HG02943 (cell line): ENCODE results near the gene CDKAL1.

Experiments used
- ATAC-seq: cut with Tn5 transposase; IDR thresholded peaks from one replicate; pipeline ENCODE4 v1.9.1; 2021; ENCODE audit warnings: mild to moderate bottlenecking, low read depth, moderate library complexity; ENCODE audit not compliant: unreplicated experiment

Gene CDKAL1

DNA sequence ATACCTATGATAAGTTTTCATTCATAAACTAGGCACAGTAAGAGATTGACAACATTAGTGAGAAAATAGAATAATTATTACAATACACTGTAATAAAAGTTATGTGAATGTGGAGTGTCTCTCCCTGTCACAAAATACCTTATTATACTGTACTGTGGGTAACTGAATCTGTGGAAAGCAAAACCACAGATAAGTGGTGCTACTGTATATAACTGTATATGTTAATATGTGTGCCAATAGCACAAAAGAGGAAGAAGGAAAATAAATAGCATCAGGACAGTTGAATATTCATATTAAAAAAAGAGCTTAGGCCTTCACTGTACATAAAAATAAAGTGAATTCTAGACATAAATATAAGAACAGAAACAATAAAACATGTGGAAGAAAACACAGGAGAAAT is 243.5 kb downstream of the CDKAL1 start:
- no peak for ATAC-seq

DNA sequence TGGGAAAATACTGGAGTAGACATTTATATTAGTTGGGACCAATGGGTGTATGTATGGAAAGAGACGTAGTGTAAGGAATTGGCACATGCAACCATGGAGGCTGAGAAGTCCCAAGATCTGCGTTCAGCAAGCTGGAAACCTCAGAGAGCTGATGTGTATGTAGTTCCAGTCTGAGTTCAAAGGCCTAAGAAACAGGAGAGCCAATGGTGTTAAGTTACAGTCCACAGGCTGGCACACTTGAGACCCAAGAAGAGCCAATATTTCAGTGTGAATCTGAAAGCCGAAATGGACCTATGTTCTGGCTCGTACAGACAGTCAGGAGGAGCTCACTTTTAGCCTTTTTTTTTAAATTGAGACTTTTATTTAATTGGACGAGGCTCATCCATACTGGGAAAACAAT is 244.2 kb downstream of the CDKAL1 start:
- no peak for ATAC-seq

DNA sequence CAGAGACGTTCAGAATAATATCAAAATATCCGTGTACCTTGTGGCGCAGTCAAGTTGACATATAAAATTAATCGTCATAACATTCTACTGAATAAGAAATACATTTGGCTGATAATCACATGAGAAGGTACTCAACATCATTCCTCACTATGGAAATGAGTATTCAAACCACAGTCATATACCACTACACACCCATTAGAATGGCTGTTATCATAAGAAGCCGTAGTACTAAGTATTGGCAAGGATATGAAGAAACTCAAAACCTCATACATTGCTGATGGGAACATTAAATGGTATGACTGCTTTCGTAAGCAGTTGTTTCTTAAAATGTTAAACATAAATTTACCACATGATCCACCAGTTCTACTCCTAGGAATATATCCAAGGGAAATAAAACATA is 244.7 kb downstream of the CDKAL1 start:
- no peak for ATAC-seq

DNA sequence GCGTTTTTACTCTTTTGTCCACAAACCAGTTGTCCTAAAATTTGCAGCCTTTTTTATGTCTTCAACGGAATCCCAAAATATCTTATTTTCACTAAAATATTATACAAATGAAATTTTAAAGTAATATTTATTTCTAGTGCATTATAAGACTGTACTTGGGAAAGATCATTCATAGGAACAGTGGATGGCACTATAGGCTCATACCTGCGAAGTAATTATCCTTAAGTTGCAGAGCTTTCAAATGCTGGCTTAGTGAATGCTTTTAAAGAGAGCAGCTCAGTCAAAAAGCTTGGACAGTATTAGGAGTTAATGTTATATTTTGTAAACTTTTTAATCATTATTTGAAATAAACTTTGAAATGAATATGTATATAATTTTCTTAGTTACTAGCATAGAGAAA is 254.9 kb downstream of the CDKAL1 start:
- ATAC-seq = no peak

DNA sequence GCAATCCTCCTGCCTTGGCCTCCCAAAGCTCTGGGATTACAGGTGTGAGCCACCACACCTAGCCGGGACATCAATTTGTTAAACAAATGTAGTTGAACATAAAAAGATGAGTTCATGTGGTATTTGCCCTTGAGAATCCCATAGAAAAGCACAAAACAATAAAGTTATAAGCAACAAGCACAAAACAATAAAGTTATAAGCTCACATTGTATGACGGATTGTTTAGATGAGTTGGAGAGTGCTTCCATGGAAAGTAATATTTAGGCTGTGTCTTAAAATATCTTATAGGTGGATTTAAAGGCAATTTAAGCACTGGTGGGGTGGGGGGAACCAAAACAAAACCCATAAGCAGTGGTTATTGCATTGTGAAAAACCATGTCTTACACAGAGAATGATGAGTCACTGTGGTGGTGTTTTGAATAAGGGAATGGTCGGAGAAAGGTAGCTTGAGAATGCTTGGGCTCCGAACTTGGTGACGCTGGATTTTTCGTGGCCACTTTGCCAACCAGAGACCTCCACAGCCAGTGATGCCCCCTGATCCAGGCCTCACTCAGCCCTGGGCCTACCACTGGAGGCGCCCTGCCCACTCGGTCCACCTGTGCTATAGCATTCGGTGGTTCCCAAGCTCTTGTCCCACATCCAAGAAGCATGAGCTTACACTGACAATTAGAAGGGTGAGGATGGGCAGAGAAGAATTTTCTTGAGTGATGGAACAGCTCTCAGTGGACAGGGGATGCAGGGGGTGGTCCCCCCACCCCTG is 256.0 kb downstream of the CDKAL1 start:
- no peak for ATAC-seq

DNA sequence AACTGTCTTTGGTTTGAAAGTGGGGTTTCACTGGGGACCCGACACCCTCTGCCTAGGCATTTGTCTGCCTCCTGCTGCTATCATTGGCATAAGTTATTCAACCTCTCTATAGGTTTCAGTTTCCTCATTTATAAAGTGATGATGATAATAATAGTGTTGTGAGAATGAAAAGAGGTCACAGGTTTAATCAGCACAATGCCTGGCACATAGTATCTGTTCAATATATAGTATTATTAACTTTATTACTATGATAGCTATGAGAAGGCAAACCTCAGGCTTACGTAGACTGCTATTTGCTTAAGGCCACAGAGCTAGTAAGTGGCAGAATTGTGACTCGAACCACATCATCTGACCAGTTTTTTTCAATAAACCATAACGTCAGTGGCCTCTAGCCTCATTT is 256.8 kb downstream of the CDKAL1 start:
- no peak for ATAC-seq

DNA sequence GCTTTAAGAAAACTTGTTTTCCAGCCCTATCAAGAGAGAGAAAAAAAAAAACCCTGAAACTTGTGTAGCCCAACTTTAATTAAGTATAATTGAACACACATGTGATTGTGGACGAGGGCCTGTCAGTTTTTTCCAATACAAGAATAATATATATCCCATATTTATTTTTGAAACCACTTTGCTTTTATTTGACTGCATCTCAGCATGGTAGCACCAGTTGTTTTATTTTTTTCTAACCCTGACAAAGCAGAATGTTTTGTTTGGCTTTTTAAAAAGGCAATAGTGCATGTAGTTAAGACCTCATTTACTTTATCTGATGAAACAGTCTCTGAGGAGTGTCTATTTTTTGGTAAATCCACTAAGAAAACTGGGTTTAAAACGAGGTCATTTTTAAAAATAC is 257.7 kb downstream of the CDKAL1 start:
- no peak for ATAC-seq

DNA sequence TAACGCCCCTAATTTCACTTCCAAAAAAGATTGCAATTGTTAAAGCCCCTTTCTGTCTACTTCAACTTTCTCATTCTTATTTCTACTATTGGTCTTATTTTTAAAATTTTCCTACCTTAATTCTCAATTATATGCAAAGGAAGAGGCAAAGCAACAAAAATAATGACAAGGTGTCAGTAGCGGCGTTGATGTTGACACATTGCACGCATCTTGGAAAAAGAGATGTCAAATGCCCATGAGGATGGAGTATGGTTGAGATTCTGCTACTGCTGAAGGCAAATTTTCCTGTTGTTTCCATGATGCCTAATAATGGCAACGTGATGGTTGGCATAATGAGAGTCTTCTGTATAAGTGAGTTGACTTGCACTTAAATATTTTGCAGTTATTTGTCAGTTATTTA is 258.9 kb downstream of the CDKAL1 start:
- ATAC-seq = no peak

DNA sequence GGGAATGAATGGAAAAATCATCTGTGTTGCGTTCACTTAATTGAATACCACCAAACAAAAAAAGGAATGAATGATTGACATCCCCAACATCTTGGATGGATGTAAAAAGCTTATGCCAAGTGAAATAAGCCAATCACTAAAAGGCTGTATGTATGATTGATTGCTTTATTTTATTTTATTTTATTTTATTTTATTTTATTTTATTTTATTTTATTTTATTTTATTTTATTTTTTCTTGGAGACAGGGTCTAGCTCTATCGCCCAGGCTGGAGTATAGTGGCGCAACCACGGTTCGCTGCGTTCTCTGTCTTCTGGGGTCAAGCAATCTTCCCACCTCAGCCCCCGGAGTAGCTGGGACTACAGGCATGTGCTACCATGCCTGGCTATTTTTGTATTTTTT is 263.3 kb downstream of the CDKAL1 start:
- no peak for ATAC-seq

DNA sequence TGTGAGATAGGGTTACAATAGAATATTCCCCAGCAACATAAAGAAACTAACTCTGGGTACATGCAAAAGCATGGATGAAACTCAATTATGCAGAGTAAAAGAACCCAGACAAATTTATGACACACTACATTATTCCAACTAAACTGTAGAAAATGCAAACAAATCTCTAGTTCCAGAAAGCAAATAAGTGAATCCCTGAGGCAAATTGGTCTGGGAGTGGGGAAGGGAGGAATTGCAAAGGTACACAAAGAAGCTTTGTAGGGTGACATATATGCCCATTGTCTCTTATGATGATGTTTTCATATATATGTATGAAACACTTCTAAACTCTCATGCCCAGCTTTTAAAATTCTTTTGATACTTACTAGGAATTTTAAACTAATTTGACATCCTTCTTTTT is 266.0 kb downstream of the CDKAL1 start:
- no peak for ATAC-seq

DNA sequence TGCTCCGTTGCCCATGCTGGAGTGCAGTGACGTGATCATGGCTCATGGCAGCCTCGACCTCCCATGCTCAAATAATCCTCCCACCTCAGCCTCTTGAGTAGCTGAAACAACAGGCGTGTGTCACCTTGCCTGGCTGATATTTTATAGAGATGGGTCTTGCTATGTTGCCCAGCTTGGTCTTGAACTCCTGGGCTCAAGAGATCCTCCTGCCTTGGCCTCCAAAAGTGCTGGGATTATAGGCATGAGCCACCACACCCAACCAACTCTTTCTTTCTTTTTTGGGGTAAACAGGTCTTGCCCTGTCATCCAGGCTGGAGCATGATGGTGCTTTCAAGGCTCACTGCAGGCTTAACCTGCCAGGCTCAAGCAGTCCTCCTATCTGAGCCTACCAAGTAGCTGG is 266.4 kb downstream of the CDKAL1 start:
- ATAC-seq = no peak

DNA sequence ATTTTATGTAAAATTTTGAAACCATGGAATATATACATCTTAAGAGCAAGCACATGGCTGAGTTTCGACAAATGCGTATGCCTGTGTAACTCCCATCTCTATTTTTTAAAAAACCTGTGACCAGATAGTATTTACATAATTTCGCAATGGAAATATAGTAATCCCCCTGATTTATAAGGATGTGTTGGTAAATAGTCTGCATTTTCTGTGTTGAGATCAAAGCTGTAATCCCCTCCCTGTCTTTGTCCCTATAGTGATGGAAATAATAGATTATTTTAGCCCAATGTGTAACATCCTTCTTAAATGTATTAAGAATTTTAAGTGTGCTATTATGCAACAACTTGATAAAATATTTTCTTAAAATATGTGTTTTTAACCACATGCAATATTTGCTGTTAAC is 267.3 kb downstream of the CDKAL1 start:
- ATAC-seq = no peak

DNA sequence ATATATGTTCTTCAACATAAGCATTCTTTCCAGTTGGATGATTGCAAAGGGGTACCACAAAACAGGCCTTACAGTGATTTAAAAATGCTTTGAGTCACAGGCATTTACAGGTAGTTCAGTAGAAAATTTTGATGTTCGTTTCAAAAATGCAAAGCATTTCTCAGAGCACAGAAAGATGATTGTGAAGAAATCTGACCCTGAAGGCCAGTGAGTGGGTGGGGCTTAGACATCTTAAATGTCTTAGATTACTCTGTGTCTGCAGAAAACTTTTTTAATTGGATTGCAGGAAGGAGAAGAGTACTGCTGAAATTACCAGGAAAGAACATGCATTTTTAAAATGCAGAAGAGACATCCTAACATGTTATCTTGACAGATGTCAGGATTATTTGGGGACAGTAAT is 268.3 kb downstream of the CDKAL1 start:
- no peak for ATAC-seq

DNA sequence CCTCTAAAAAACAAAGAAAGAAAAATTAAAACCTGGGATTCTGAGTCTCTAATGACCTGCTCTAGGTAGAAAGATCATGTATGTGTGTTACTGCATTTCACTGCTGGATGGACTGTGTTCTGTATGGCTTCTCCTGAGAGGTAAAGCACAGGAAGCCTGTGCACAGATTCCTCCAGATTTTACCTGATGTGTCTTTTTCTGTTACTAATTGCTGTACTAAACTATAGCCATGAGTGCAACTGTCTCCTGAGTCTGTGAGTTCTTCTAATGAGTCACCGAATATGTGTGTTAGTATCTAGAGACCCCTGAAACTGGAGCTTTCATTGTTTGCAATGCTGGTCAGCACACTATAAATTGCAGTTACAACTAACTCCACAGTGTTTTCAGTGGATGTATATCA is 270.8 kb downstream of the CDKAL1 start:
- no peak for ATAC-seq

DNA sequence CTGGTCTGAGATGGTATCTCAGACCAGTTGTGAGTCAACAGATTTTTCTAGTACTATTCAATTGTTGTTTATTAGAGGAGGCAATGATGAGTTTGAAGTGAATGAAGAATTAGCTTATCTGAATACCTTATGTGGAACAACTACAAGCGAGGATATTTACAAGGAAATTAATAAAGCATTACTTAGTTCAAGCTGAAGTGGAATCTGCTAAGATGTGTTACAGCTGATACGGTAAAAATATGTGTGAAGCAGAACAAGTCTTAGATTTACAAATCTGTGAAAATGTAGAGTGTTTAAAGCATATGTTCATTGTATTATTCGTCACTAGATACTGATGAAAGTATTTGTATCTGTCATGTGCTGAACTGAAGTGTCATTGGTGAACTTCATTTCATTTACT is 272.4 kb downstream of the CDKAL1 start:
- ATAC-seq = no peak

DNA sequence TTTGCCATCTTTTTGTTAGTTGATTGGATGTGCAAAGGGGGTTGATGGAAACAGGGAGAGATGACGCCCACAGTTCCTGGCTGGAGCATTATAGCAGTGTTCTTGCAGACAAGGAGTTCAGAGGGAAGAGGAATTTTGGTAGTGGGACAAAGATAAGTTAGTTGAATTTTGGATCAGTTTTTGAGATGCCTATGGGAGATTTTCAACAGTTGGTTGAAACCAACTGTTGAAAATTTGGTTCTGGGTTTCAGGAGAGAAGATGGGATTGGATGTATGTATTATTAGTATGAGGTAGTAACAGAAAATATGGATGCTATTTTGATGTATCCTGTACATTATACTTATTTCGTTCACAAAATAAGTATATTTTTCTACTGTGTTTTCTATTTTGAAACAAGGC is 274.2 kb downstream of the CDKAL1 start:
- no peak for ATAC-seq

DNA sequence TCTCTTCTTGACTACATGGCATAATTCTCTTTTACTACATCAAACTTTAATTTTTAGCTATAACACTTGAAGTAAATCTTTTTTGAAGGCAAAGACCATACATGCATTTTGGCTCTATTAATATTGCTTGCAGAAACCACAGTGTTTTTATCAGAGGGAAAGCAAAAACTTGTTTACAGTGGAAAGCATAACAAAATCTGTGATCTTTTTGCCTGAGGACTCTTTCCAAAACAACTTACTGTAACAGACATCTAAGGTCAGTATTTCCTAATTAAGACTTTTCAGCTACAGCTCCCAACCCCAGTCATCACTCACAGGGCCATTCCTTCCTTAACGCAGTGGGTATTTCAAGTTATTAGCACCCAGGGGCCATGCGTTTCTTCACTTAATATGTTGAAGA is 274.7 kb downstream of the CDKAL1 start:
- no peak for ATAC-seq

DNA sequence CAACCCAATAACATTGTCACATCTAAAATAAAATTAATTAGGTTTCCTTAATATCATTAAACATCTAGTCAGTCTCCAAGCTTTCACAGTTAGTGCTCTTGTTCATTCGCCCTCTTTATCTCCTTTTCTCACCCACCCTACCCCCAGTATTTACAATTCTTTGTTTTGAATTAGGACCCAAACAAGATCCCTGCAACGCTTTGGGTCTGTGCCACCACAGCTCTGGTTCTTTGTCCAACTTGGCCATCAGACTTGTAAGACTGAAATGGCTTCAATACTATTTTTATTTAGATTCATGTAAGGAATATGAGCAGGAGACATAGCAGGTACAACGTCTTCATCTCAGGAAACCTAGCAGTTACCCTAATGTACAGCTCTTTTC is 276.5 kb downstream of the CDKAL1 start:
- no peak for ATAC-seq

DNA sequence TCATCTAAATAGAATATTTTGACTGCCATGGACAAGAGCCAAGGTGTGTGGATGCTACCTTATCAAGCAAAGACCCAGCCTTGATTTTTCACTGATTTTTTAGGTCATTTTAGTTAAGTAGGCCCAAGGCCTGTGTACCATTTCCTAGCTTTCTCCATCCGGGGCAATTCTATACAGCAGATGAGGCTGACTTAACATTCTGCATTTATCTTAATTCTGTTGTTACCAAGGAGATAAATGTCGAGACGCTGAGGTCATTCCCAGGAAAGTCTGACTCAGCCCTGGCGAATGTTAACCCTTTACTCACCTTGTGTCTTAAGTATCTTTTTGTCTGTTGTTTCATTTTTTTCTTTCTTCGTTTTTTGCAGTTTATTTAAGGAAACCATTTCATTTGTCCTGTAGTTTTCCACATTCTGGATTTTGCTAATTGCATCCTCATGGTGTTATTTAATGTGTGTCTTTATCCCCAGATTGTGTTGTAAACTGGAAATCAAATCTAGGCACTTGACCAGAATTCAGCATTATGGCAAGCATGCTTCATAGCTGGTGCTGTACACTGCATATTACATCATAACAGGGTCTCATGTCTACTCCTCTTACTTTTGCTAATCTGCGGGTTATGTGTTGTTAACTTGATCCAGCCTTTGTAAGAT is 277.0 kb downstream of the CDKAL1 start:
- ATAC-seq = no peak

DNA sequence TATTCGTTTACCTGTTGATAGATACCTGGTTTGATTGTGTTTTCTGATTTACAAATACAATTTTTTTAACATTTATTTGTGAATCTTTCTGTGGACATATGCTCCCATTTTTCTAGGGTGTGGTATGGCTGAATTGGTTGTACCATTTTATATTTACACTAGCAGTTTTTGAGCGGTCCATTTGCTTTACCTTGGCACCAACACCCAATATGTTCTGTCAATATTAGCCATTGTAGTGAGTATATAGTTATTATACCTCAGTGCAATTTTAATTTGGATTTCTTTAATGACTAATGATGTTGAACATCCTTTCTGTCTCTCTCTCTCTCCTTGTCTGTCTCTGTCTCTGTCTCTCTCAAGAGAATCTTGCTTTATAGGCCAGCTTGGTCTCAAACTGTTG is 278.5 kb downstream of the CDKAL1 start:
- ATAC-seq = no peak

DNA sequence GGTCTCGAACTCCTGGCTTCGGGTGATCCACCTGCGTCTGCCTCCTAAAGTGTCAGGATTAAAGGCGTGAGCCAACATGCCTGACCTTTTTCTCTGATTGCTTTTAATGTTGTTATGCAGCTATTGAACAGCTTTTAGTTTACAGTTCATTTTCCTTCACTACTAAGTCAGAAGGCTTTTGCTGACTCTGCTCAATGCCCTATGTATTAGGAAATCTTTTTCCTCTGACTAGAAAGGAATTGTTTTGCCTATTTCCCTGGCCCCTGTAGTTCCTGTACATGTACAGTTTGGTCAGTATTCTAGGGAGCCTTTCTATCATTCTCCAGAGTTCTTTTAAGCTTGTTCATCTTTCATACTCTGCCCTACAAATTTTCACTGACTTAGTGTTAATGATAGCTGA is 280.2 kb downstream of the CDKAL1 start:
- ATAC-seq = no peak

DNA sequence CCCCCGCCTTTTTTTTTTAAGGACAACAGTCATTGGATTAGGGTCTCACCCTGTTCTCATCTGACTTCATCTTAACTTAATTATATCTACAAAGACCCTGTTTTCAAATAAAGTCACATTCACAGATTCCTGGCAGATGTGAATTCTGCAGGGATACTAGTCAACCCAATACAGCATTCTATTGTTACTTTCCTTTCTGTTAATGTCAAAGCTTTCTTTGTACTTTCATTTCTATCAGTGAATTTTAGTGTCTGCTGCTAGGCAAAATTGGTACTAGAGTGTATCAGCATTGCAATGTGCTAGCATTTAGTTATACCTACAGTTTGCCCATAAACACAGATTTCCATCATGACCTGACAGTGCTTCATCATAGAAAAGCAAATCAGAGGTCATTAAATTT is 281.9 kb downstream of the CDKAL1 start:
- no peak for ATAC-seq
